Gastroesophageal sphincter (tissue), 2 donors: ENCODE results near the gene DICER1.

Source experiments
- EP300 ChIP-seq: sonication (generic); formaldehyde crosslinking; IDR thresholded peaks from one replicate; pipeline ENCODE4 v1.6.1; 2017; ENCODE audit warnings: antibody characterized with exemption, mild to moderate bottlenecking
- POLR2A ChIP-seq, 2 donors: fragments of 450-650 bp; IDR thresholded peaks; one replicate each; pipeline ENCODE4 v1.6.1; 2017; ENCODE audit warnings: antibody characterized with exemption in 2 of 2, mild to moderate bottlenecking in 2 of 2, moderate library complexity in 1 of 2

GRCh38 chr14:95184413-95184790 lies 27.1 kb upstream of the DICER1 start:
- TF ChIP-seq EP300 (no peak), POLR2A (IDR thresholded peaks at IDR 0.05) (no peak)
